Hepatic stellate cell (primary cell): ENCODE results near the gene NNMT.

ENCODE experiments used
- DNase-seq: peaks from one replicate; pipeline ENCODE4 v3.0.0; 2011; ENCODE audit warnings: low spot score

The NNMT gene

GRCh38 chr11:114348200-114349191 is 52.3 kb downstream of the NNMT start:
- DNase-seq, result no peak

- no peak for DNase-seq
Measured at GRCh38 chr11:114350022-114350421, 53.8 kb downstream of the NNMT start.

- no peak for DNase-seq
Measured at GRCh38 chr11:114353443-114353842, 57.2 kb downstream of the NNMT start.

- DNase-seq, result peak; percentile 76
Measured at GRCh38 chr11:114354076-114354475, 57.9 kb downstream of the NNMT start.

GRCh38 chr11:114358716-114359115 is 62.5 kb downstream of the NNMT start:
- DNase-seq, result no peak

GRCh38 chr11:114359342-114359741 is 63.1 kb downstream of the NNMT start:
- DNase-seq, result no peak

GRCh38 chr11:114362326-114362725 is 66.1 kb downstream of the NNMT start:
- no peak for DNase-seq

GRCh38 chr11:114362958-114363357 is 66.8 kb downstream of the NNMT start:
- no peak for DNase-seq
